ENCODE measurements around the gene TP63. TPM values are rescaled to one million over a fixed set of nuclear protein-coding genes. Genes with fewer than 3 reads are reported as not detected.

Gene TP63
- polyA plus RNA-seq, 3 donors = not detected

DNA sequence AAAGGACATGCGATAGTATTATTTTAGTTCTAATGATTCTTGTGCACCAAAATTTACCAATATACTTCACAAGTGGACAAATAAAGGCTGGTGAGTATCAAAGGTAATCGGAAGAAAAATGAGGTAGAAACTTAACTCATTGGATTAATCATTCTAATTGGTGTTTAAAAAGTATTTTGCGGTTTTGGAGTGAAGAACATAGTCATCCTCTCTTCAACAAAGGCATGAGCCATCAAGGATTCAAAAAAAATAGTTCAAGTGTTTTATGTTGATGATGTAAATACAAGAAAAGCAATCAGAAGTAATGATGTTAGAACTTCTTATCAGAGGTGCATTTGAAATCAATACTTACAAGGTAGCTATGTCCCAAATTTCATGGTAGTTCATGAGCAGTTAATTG is 268.0 kb downstream of the TP63 start:
- intact Hi-C loops (cut with micrococcal nuclease) = no loop called here
- no peaks in the 10 kb centered on the region for H3K4me1 ChIP-seq (ENCODE audit: control insufficient read depth in 1 of 2, insufficient read depth in 2 of 2, low read length in 2 of 2)
- no peak overlapping the region for H3K4me3 ChIP-seq (replicated peaks in 1 of 3; ENCODE audit: low read depth in 2 of 3, low read length in 3 of 3)
- Mint-ChIP-seq H3K9me3 (peaks cover 0 to 13% (median 2%) of the 10 kb centered on the region in 7 donors), H3K36me3 (no peaks in the 10 kb centered on the region), H3K27me3 (ENCODE audit: low read depth in 3 of 3) (no peaks in the 10 kb centered on the region), H3K27ac (no peak overlapping the region), H3K4me3 (no peak overlapping the region), H3K4me1 (peaks cover 3% of the 10 kb centered on the region)
- H3K9me3 ChIP-seq (replicated peaks in 1 of 2; ENCODE audit: control insufficient read depth in 1 of 2, insufficient read depth in 1 of 2, low read length in 2 of 2) = no peaks in the 10 kb centered on the region
- H3K4me2 ChIP-seq (replicated peaks; ENCODE audit: extremely low read depth, low read length, poor library complexity, severe bottlenecking) = no peak overlapping the region
- no peaks in the 10 kb centered on the region for H3K36me3 ChIP-seq (replicated peaks in 1 of 2; ENCODE audit: control insufficient read depth in 1 of 2, insufficient read depth in 2 of 2, low read length in 2 of 2)
- H3K9ac ChIP-seq (ENCODE audit: insufficient read depth, low read length, poor library complexity, severe bottlenecking) = no peak overlapping the region
- TF ChIP-seq, protein P1, sequence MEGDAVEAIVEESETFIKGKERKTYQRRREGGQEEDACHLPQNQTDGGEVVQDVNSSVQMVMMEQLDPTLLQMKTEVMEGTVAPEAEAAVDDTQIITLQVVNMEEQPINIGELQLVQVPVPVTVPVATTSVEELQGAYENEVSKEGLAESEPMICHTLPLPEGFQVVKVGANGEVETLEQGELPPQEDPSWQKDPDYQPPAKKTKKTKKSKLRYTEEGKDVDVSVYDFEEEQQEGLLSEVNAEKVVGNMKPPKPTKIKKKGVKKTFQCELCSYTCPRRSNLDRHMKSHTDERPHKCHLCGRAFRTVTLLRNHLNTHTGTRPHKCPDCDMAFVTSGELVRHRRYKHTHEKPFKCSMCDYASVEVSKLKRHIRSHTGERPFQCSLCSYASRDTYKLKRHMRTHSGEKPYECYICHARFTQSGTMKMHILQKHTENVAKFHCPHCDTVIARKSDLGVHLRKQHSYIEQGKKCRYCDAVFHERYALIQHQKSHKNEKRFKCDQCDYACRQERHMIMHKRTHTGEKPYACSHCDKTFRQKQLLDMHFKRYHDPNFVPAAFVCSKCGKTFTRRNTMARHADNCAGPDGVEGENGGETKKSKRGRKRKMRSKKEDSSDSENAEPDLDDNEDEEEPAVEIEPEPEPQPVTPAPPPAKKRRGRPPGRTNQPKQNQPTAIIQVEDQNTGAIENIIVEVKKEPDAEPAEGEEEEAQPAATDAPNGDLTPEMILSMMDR (IDR thresholded peaks at IDR 0.05) = no peak
- no peaks in the 10 kb centered on the region for H3K27me3 ChIP-seq (ENCODE audit: control insufficient read depth in 2 of 2, insufficient read depth in 2 of 2, low read length in 2 of 2)
- no peak overlapping the region for H3K27ac ChIP-seq (ENCODE audit: low read depth in 1 of 2, low read length in 2 of 2)
- no peaks in the 10 kb centered on the region for H3K79me2 ChIP-seq (ENCODE audit: insufficient read depth, low read length)
- WGBS (ENCODE audit: insufficient coverage) = no CpG with 5 or more reads among the region's 3 CpGs
- DNase-seq = no peak
- no peak overlapping the region for H2AFZ ChIP-seq (ENCODE audit: insufficient read depth, low read depth, low read length, poor library complexity, severe bottlenecking)
- no peaks in the 10 kb centered on the region for H4K20me1 ChIP-seq (ENCODE audit: insufficient read depth, low read length)

DNA sequence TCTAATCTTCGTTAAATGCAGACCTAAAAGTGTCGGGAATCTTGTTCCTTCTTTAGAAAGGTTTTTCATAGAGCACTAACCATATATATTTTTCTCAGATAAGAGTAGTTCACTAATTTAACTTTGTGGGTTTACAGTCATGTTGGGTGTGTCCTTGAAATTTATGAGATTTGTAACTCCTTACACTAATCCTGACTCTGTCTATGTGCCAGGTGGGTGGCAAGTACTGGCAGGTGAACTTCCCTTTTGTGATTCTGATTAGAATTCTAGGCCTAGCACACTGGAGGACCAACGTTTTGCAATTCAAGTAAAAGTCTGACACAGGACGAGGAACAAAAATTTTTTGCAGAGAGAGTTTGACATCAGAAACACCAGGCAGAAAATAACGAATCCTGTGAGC is 269.4 kb downstream of the TP63 start:
- Histone ChIP-seq H4K20me1 (ENCODE audit: insufficient read depth, low read length) (no peaks in the 10 kb centered on the region), H3K4me1 (ENCODE audit: control insufficient read depth in 1 of 2, insufficient read depth in 2 of 2, low read length in 2 of 2) (no peaks in the 10 kb centered on the region), H3K27ac (ENCODE audit: low read depth in 1 of 2, low read length in 2 of 2) (no peak overlapping the region), H3K9ac (ENCODE audit: insufficient read depth, low read length, poor library complexity, severe bottlenecking) (no peak overlapping the region), H3K9me3 (replicated peaks in 1 of 2; ENCODE audit: control insufficient read depth in 1 of 2, insufficient read depth in 1 of 2, low read length in 2 of 2) (no peaks in the 10 kb centered on the region), H2AFZ (ENCODE audit: insufficient read depth, low read depth, low read length, poor library complexity, severe bottlenecking) (no peak overlapping the region), H3K36me3 (replicated peaks in 1 of 2; ENCODE audit: control insufficient read depth in 1 of 2, insufficient read depth in 2 of 2, low read length in 2 of 2) (no peaks in the 10 kb centered on the region), H3K4me2 (replicated peaks; ENCODE audit: extremely low read depth, low read length, poor library complexity, severe bottlenecking) (no peak overlapping the region), H3K4me3 (replicated peaks in 1 of 3; ENCODE audit: low read depth in 2 of 3, low read length in 3 of 3) (no peak overlapping the region), H3K79me2 (ENCODE audit: insufficient read depth, low read length) (no peaks in the 10 kb centered on the region), H3K27me3 (ENCODE audit: control insufficient read depth in 2 of 2, insufficient read depth in 2 of 2, low read length in 2 of 2) (no peaks in the 10 kb centered on the region)
- 74% methylated on average over 3 of the region's 5 CpGs for WGBS (ENCODE audit: insufficient coverage)
- Mint-ChIP-seq H3K4me3 (no peak overlapping the region), H3K9me3 (peaks cover 0 to 11% (median 2%) of the 10 kb centered on the region in 7 donors), H3K4me1 (peaks cover 3% of the 10 kb centered on the region), H3K27me3 (ENCODE audit: low read depth in 3 of 3) (no peaks in the 10 kb centered on the region), H3K27ac (no peak overlapping the region), H3K36me3 (no peaks in the 10 kb centered on the region)
- TF ChIP-seq, protein P1 (IDR thresholded peaks at IDR 0.05) = no peak
- intact Hi-C loops (cut with micrococcal nuclease) = no loop called here
- no peak for DNase-seq

Data from CD14-positive monocyte (primary cell).